Mammary epithelial cell (primary cell): Measurements from ENCODE around the gene NBL1.

Source experiments
- CTCF ChIP-seq, 2 donors: IDR thresholded peaks in 1 of 2; conservative IDR thresholded peaks in 1 of 2; 2 replicates each; pipeline ENCODE4 v1.5.1; 2011 to 2012; ENCODE audit warnings: inconsistent platforms in 2 of 2, low read length in 2 of 2, mild to moderate bottlenecking in 2 of 2, control low read depth in 1 of 2, low read depth in 1 of 2; ENCODE audit not compliant: insufficient read depth in 1 of 2; ENCODE audit errors: extremely low read depth in 1 of 2
- EZH2 ChIP-seq: IDR thresholded peaks from 2 replicates; pipeline ENCODE4 v1.6.1; 2012; ENCODE audit warnings: low read length, inconsistent platforms, borderline replicate concordance

GRCh38 chr1:19695772-19696171 lies 51.7 kb downstream of the NBL1 start:
- TF ChIP-seq CTCF (conservative IDR thresholded peaks at IDR 0.05 in 1 of 2, IDR thresholded peaks at IDR 0.05 in 1 of 2; ENCODE audit: extremely low read depth in 1 of 2, insufficient read depth in 1 of 2, low read depth in 1 of 2, low read length in 2 of 2) (no peak), EZH2 (no peak)
